WI38 (cell line): ENCODE results near the gene NFIX.

Experiments
- H3K4me3 ChIP-seq: 2 replicates; pipeline ENCODE4 v1.5.1; 2011; ENCODE audit warnings: low read depth, mild to moderate bottlenecking, control low read depth, low read length
- CTCF ChIP-seq: IDR thresholded peaks from 2 replicates; pipeline ENCODE4 v1.5.1; 2012; ENCODE audit warnings: low read depth, mild to moderate bottlenecking, control low read depth, low read length

Gene NFIX

GRCh38 chr19:13116282-13117175, 121.3 kb downstream of the NFIX start, which contains the start of gene TRMT1:
TSS of gene TRMT1 (minus strand) at chr19:13116740. CDS start at chr19:13116399, 341 bp downstream.
- H3K4me3 ChIP-seq: peak within 1 kb of the TSS; percentile 83
- no peak for TF ChIP-seq CTCF

- peak overlapping the region; percentile 83 for H3K4me3 ChIP-seq
- no peak for TF ChIP-seq CTCF
These were observed 122.0 kb downstream of the NFIX start for GRCh38 chr19:13117176-13117771.

GRCh38 chr19:13117772-13118423, 122.6 kb downstream of the NFIX start, which contains the start of gene NACC1:
TSS of gene NACC1 (plus strand) at chr19:13118264. CDS start at chr19:13135208, 16,944 bp downstream.
- H3K4me3 ChIP-seq: peak within 1 kb of the TSS; percentile 83
- TF ChIP-seq CTCF: no peak

- peak overlapping the region; percentile 73 for H3K4me3 ChIP-seq
- no peak for TF ChIP-seq CTCF
These were observed 123.3 kb downstream of the NFIX start for GRCh38 chr19:13118424-13119193.

GRCh38 chr19:13119627-13120026, 124.4 kb downstream of the NFIX start:
- peak overlapping the region; percentile 73 for H3K4me3 ChIP-seq
- no peak for TF ChIP-seq CTCF

GRCh38 chr19:13120031-13120430, 124.8 kb downstream of the NFIX start:
- peak overlapping the region; percentile 73 for H3K4me3 ChIP-seq
- TF ChIP-seq CTCF: no peak
